ENCODE data around the gene OR13F1. TPM values are rescaled to one million over a fixed set of nuclear protein-coding genes. Genes with fewer than 3 reads are reported as not detected.
"Not testable (repeated sequence)": the region's sequence is repeated elsewhere in the genome, so short reads cannot be mapped to it uniquely, and the experiment has no call there.

Gene OR13F1
- total RNA-seq, 2 donors from 2014 or later: not detected

GRCh38 chr9:104485014-104485413, 19.0 kb upstream of the OR13F1 start:
- TF ChIP-seq CTCF (IDR thresholded peaks at IDR 0.05): no peak
- TF ChIP-seq POLR2A (IDR thresholded peaks at IDR 0.05): no peak
- TF ChIP-seq POLR2AphosphoS5 (IDR thresholded peaks at IDR 0.05): no peak
- WGBS: 94% methylated on average over 2 of the region's 2 CpGs
- H3K4me1 ChIP-seq (replicated peaks): no peaks in the 10 kb centered on the region
- intact Hi-C loops (cut with DNase I): no loop called here
- no peak overlapping the region for H3K27ac ChIP-seq
- no peak for DNase-seq (ENCODE audit: low spot score)
- no peaks in the 10 kb centered on the region for H3K9me3 ChIP-seq
- no peak overlapping the region for H3K4me3 ChIP-seq
- no peaks in the 10 kb centered on the region for H3K27me3 ChIP-seq (replicated peaks; ENCODE audit: insufficient read depth)
- no peaks in the 10 kb centered on the region for H3K36me3 ChIP-seq

GRCh38 chr9:104494808-104495207, 9.3 kb upstream of the OR13F1 start:
- no peaks in the 10 kb centered on the region for H3K4me1 ChIP-seq (replicated peaks)
- WGBS: 30% methylated on average over 3 of the region's 3 CpGs

DNA sequence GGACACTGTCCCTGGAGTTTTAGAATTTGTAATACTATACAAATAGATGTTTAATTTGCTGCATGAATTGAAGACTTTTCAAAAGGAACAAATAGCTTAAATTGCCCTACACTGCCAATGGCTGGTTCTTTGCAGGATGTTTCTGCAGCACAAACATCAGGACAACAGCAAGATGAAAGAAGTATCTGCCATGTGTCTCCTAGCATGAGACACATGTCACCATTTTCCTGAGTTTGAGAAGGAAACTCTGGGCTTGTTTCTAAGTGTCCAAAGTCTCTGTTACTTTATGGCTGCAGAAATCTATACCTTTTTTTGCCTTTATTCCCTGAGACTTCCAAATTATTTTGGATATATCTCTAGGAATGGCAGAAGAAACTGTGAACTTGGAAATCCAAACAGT, 623 bp upstream of the OR13F1 start:
- TF ChIP-seq CTCF (IDR thresholded peaks at IDR 0.05): no peak
- no peak for TF ChIP-seq POLR2A (IDR thresholded peaks at IDR 0.05)
- TF ChIP-seq POLR2AphosphoS5 (IDR thresholded peaks at IDR 0.05): no peak
- no peak for DNase-seq (ENCODE audit: low spot score)
- Histone ChIP-seq H3K27ac (no peak overlapping the region), H3K4me1 (replicated peaks) (no peaks in the 10 kb centered on the region), H3K27me3 (replicated peaks; ENCODE audit: insufficient read depth) (no peaks in the 10 kb centered on the region), H3K4me3 (no peak overlapping the region), H3K36me3 (no peaks in the 10 kb centered on the region), H3K9me3 (no peaks in the 10 kb centered on the region)
- intact Hi-C loops (cut with DNase I): no loop called here

More at GRCh38 chr9:104494808-104495207, 9.3 kb upstream of the OR13F1 start:
- no peak for DNase-seq (ENCODE audit: low spot score)
- Histone ChIP-seq H3K27ac (no peak overlapping the region), H3K36me3 (no peaks in the 10 kb centered on the region), H3K4me3 (no peak overlapping the region), H3K27me3 (replicated peaks; ENCODE audit: insufficient read depth) (no peaks in the 10 kb centered on the region), H3K9me3 (no peaks in the 10 kb centered on the region)
- intact Hi-C loops (cut with DNase I): no loop called here
- TF ChIP-seq POLR2AphosphoS5 (IDR thresholded peaks at IDR 0.05): no peak
- no peak for TF ChIP-seq CTCF (IDR thresholded peaks at IDR 0.05)
- TF ChIP-seq POLR2A (IDR thresholded peaks at IDR 0.05): no peak

- DNase-seq (ENCODE audit: low spot score): no peak
- no peaks in the 10 kb centered on the region for H3K9me3 ChIP-seq
- no peaks in the 10 kb centered on the region for H3K4me1 ChIP-seq (replicated peaks)
- H3K27ac ChIP-seq: no peak overlapping the region
- no peak overlapping the region for H3K4me3 ChIP-seq
- TF ChIP-seq POLR2A (IDR thresholded peaks at IDR 0.05): no peak
- no peak for TF ChIP-seq POLR2AphosphoS5 (IDR thresholded peaks at IDR 0.05)
- TF ChIP-seq CTCF (IDR thresholded peaks at IDR 0.05): no peak
- H3K36me3 ChIP-seq: no peaks in the 10 kb centered on the region
- intact Hi-C loops (cut with DNase I): no loop called here
- no peaks in the 10 kb centered on the region for H3K27me3 ChIP-seq (replicated peaks; ENCODE audit: insufficient read depth)
These were observed 2.5 kb downstream of the OR13F1 start for GRCh38 chr9:104506565-104506964.

GRCh38 chr9:104514901-104515300, 10.8 kb downstream of the OR13F1 start:
- H3K4me1 ChIP-seq (replicated peaks): no peaks in the 10 kb centered on the region
- TF ChIP-seq CTCF (IDR thresholded peaks at IDR 0.05): no peak
- no peak for TF ChIP-seq POLR2AphosphoS5 (IDR thresholded peaks at IDR 0.05)
- intact Hi-C loops (cut with DNase I): no loop called here
- H3K27me3 ChIP-seq (replicated peaks; ENCODE audit: insufficient read depth): no peaks in the 10 kb centered on the region
- no peaks in the 10 kb centered on the region for H3K36me3 ChIP-seq
- H3K9me3 ChIP-seq: no peaks in the 10 kb centered on the region
- no peak overlapping the region for H3K27ac ChIP-seq
- 75% methylated on average over 5 of the region's 5 CpGs for WGBS
- DNase-seq (ENCODE audit: low spot score): no peak
- no peak overlapping the region for H3K4me3 ChIP-seq

GRCh38 chr9:104520241-104520640, 16.2 kb downstream of the OR13F1 start:
- H3K27ac ChIP-seq; H3K4me3 ChIP-seq; H3K9me3 ChIP-seq; H3K36me3 ChIP-seq; intact Hi-C loops (cut with DNase I); DNase-seq (ENCODE audit: low spot score); H3K4me1 ChIP-seq (replicated peaks); H3K27me3 ChIP-seq (replicated peaks; ENCODE audit: insufficient read depth): not testable (repeated sequence)
- WGBS: 91% methylated on average over 10 of the region's 10 CpGs

Data from prostate gland (tissue), 2 donors.